ENCODE measurements around the gene BCL6.

- no peak for TF ChIP-seq CTCF (conservative IDR thresholded peaks at IDR 0.05; ENCODE audit: low read length)
- TF ChIP-seq EZH2phosphoT487 (IDR thresholded peaks at IDR 0.05; ENCODE audit: borderline replicate concordance) = no peak
Observed at GRCh38 chr3:187693431-187693830, 51.8 kb downstream of the BCL6 start.
